PFSK-1 (cell line): ENCODE results near the gene GPR176.

Experiments used
- SIN3A ChIP-seq: IDR thresholded peaks from 2 replicates; pipeline ENCODE4 v1.6.1; 2012; ENCODE audit warnings: mild to moderate bottlenecking, low read length, moderate library complexity, borderline replicate concordance; ENCODE audit not compliant: insufficient read depth
- TAF1 ChIP-seq: IDR thresholded peaks from 2 replicates; pipeline ENCODE4 v1.6.1; 2012; ENCODE audit warnings: low read length, control low read depth, borderline replicate concordance; ENCODE audit not compliant: insufficient read depth

DNA sequence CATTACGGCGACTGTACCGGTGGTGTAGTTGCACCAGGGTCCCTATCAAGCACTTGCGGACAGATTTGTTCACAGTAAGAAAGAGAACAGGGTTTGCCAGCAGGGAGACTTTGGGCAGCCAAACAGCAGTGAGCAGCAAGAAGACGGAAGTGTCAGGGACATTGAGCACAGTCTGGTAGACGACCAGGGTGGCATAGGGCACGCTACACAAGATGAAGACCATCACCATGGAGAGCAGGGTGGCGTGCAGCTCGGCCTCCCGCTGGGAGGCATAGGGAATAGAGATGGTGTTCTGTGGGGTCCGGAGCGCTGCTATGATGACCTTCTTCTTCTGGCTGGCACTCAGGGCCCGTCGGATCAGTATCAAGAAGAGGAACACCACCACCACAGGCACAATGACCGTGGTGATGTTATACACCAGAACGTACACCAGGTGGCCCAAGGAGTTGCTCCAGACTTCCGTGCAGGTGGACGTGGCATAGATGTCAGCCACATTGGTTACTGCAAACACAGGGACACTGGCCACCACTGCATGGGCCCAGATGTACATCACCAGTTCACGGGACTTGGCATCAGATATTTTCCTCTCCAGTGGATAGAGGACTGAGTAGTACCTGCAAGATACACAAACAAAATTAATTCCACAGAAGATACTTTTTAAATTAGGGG is 118.3 kb downstream of the GPR176 start:
- no peak for TF ChIP-seq SIN3A
- TF ChIP-seq TAF1, result no peak
